Muscle layer of duodenum (tissue), 2 donors: ENCODE data around the gene CORO6.

Experiments used
- H3K27ac ChIP-seq: one replicate; pipeline ENCODE4 v1.7.0; 2013; ENCODE audit warnings: mild to moderate bottlenecking, low read length
- H3K27me3 ChIP-seq: one replicate; pipeline ENCODE4 v1.7.0; 2013; ENCODE audit warnings: low read depth, mild to moderate bottlenecking, control low read depth, low read length
- H3K36me3 ChIP-seq, 2 donors: one replicate each; pipeline ENCODE4 v1.7.0; 2013; ENCODE audit warnings: low read length in 2 of 2, control low read depth in 1 of 2, mild to moderate bottlenecking in 1 of 2; ENCODE audit not compliant: insufficient read depth in 2 of 2, control insufficient read depth in 1 of 2
- H3K4me1 ChIP-seq, 2 donors: one replicate each; pipeline ENCODE4 v1.7.0; 2013; ENCODE audit warnings: low read length in 2 of 2, mild to moderate bottlenecking in 2 of 2, control low read depth in 1 of 2, moderate library complexity in 1 of 2; ENCODE audit not compliant: insufficient read depth in 2 of 2, control insufficient read depth in 1 of 2
- H3K4me3 ChIP-seq, 2 donors: one replicate each; pipeline ENCODE4 v1.7.0; 2013; ENCODE audit warnings: low read length in 2 of 2, low read depth in 1 of 2, mild to moderate bottlenecking in 1 of 2
- H3K9me3 ChIP-seq, 2 donors: one replicate each; pipeline ENCODE4 v1.7.0; 2013; ENCODE audit warnings: low read length in 2 of 2, control low read depth in 1 of 2, mild to moderate bottlenecking in 1 of 2; ENCODE audit not compliant: control insufficient read depth in 1 of 2
- donor health status: healthy.

The CORO6 gene

GRCh38 chr17:29612404-29613280, 10.1 kb downstream of the CORO6 start:
- H3K9me3 ChIP-seq, result no peaks in the 10 kb centered on the region
- H3K27ac ChIP-seq, result no peak overlapping the region
- peaks cover 27 to 49% of the 10 kb centered on the region in 2 donors for H3K4me1 ChIP-seq
- peak overlapping the region in 1 of 2 donors; percentile 65 for H3K4me3 ChIP-seq
- peaks cover 12% of the 10 kb centered on the region for H3K27me3 ChIP-seq
- H3K36me3 ChIP-seq, result no peaks in the 10 kb centered on the region

GRCh38 chr17:29612094-29612403, 10.7 kb downstream of the CORO6 start:
- Histone ChIP-seq H3K27me3 (peaks cover 12% of the 10 kb centered on the region), H3K27ac (no peak overlapping the region), H3K4me3 (no peak overlapping the region), H3K36me3 (no peaks in the 10 kb centered on the region), H3K9me3 (no peaks in the 10 kb centered on the region), H3K4me1 (peaks cover 27 to 44% of the 10 kb centered on the region in 2 donors)

- Histone ChIP-seq H3K36me3 (no peaks in the 10 kb centered on the region), H3K27ac (no peak overlapping the region), H3K27me3 (peaks cover 9% of the 10 kb centered on the region), H3K4me1 (peaks cover 22 to 39% of the 10 kb centered on the region in 2 donors), H3K9me3 (no peaks in the 10 kb centered on the region), H3K4me3 (no peak overlapping the region)
These were observed 11.2 kb downstream of the CORO6 start for GRCh38 chr17:29611351-29612093.

- Histone ChIP-seq H3K27me3 (peaks cover 5% of the 10 kb centered on the region), H3K9me3 (no peaks in the 10 kb centered on the region), H3K4me1 (peaks cover 16 to 28% of the 10 kb centered on the region in 2 donors), H3K36me3 (no peaks in the 10 kb centered on the region), H3K27ac (no peak overlapping the region), H3K4me3 (no peak overlapping the region)
These were observed 12.3 kb downstream of the CORO6 start for GRCh38 chr17:29610395-29610794.

- Histone ChIP-seq H3K27me3 (no peaks in the 10 kb centered on the region), H3K4me3 (no peak overlapping the region), H3K27ac (no peak overlapping the region), H3K9me3 (no peaks in the 10 kb centered on the region), H3K4me1 (peaks cover 4 to 14% of the 10 kb centered on the region in 2 donors), H3K36me3 (no peaks in the 10 kb centered on the region)
These were observed 13.7 kb downstream of the CORO6 start for GRCh38 chr17:29608986-29609385.

GRCh38 chr17:29607557-29608195, 15.0 kb downstream of the CORO6 start:
- H3K27me3 ChIP-seq, result no peaks in the 10 kb centered on the region
- no peaks in the 10 kb centered on the region for H3K36me3 ChIP-seq
- peaks cover 0 to under 1% of the 10 kb centered on the region in 2 donors for H3K4me1 ChIP-seq
- no peaks in the 10 kb centered on the region for H3K9me3 ChIP-seq
- no peak overlapping the region for H3K4me3 ChIP-seq
- H3K27ac ChIP-seq, result no peak overlapping the region

- no peaks in the 10 kb centered on the region for H3K27me3 ChIP-seq
- no peaks in the 10 kb centered on the region for H3K36me3 ChIP-seq
- no peaks in the 10 kb centered on the region for H3K4me1 ChIP-seq
These were observed 19.5 kb downstream of the CORO6 start for GRCh38 chr17:29603109-29603674.

GRCh38 chr17:29597361-29598172, 25.1 kb downstream of the CORO6 start:
- no peaks in the 10 kb centered on the region for H3K36me3 ChIP-seq
- no peaks in the 10 kb centered on the region for H3K27me3 ChIP-seq
- H3K9me3 ChIP-seq, result no peaks in the 10 kb centered on the region
- H3K4me1 ChIP-seq, result peaks cover 2 to 16% of the 10 kb centered on the region in 2 donors
- no peak overlapping the region for H3K27ac ChIP-seq
- H3K4me3 ChIP-seq, result no peak overlapping the region

More at GRCh38 chr17:29603109-29603674, 19.5 kb downstream of the CORO6 start:
- Histone ChIP-seq H3K9me3 (no peaks in the 10 kb centered on the region), H3K4me3 (no peak overlapping the region), H3K27ac (no peak overlapping the region)

GRCh38 chr17:29596811-29597210, 25.9 kb downstream of the CORO6 start:
- no peaks in the 10 kb centered on the region for H3K27me3 ChIP-seq
- H3K36me3 ChIP-seq, result no peaks in the 10 kb centered on the region
- H3K4me3 ChIP-seq, result no peak overlapping the region
- no peaks in the 10 kb centered on the region for H3K9me3 ChIP-seq
- peaks cover 9 to 23% of the 10 kb centered on the region in 2 donors for H3K4me1 ChIP-seq
- H3K27ac ChIP-seq, result no peak overlapping the region

GRCh38 chr17:29595943-29596774, 26.6 kb downstream of the CORO6 start:
- H3K36me3 ChIP-seq, result no peaks in the 10 kb centered on the region
- H3K27me3 ChIP-seq, result no peaks in the 10 kb centered on the region
- H3K27ac ChIP-seq, result no peak overlapping the region
- no peak overlapping the region for H3K4me3 ChIP-seq
- H3K9me3 ChIP-seq, result no peaks in the 10 kb centered on the region
- peaks cover 10 to 30% of the 10 kb centered on the region in 2 donors for H3K4me1 ChIP-seq
